ENCODE results near the gene BANF2.
"Not testable (repeated sequence)": the region's sequence is repeated elsewhere in the genome, so short reads cannot be mapped to it uniquely, and the experiment has no call there.

Gene BANF2

DNA sequence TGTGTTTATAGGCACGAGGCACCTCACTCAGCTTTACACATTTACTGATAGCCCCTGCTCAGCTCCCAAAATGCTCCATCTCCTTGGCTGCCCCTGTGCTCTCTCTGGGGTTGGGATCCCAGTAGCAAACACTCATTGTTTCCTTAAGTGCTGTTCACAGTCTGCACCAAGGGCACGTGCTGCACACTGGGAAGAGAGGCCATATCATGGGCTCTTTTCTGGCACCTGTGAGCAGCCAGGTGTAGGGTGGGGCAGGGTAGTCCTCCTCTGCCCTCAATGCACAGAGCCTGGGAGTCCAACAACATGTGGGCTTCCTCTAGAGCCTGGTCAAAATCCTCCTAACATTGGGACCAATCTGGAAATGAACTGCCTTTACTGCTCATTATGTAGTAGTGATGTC is 67.9 kb downstream of the BANF2 start:
- Histone ChIP-seq H3K4me2 (ENCODE audit: low read length) (no peak overlapping the region), H3K9ac (no peak overlapping the region), H2AFZ (no peak overlapping the region), H3K4me1 (peaks cover 7% of the 10 kb centered on the region), H3K27ac (no peak overlapping the region), H3K36me3 (ENCODE audit: control insufficient read depth, insufficient read depth, low read length) (no peaks in the 10 kb centered on the region), H3K79me2 (no peaks in the 10 kb centered on the region), H3K27me3 (ENCODE audit: control insufficient read depth, insufficient read depth, low read length) (no peaks in the 10 kb centered on the region), H3K9me3 (ENCODE audit: control insufficient read depth, low read length) (no peaks in the 10 kb centered on the region), H3K4me3 (ENCODE audit: low read depth, low read length) (no peak overlapping the region)
- TF ChIP-seq, protein P1, sequence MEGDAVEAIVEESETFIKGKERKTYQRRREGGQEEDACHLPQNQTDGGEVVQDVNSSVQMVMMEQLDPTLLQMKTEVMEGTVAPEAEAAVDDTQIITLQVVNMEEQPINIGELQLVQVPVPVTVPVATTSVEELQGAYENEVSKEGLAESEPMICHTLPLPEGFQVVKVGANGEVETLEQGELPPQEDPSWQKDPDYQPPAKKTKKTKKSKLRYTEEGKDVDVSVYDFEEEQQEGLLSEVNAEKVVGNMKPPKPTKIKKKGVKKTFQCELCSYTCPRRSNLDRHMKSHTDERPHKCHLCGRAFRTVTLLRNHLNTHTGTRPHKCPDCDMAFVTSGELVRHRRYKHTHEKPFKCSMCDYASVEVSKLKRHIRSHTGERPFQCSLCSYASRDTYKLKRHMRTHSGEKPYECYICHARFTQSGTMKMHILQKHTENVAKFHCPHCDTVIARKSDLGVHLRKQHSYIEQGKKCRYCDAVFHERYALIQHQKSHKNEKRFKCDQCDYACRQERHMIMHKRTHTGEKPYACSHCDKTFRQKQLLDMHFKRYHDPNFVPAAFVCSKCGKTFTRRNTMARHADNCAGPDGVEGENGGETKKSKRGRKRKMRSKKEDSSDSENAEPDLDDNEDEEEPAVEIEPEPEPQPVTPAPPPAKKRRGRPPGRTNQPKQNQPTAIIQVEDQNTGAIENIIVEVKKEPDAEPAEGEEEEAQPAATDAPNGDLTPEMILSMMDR (IDR thresholded peaks at IDR 0.05) = no peak

DNA sequence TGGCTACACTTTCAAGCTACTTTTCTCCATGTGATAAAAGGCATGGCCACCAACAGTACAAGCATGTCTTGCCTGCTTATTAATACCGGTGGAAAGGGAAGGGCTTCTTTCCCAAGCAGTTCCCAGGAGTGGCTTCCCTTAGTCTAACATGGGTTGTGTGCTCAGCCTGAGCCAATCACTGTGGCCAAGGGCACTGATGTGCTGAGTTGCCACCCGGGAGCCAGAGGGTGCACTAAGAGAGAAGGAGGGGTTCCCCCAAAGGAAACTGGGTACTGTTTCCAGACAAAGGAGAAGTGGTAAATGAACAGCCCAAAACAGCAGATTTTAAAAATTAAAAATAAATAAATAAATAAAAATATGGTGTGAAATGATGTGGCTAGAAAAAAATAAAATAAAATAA is 68.5 kb downstream of the BANF2 start:
- Histone ChIP-seq H3K9me3 (ENCODE audit: control insufficient read depth, low read length) (no peaks in the 10 kb centered on the region), H2AFZ (no peak overlapping the region), H3K4me3 (ENCODE audit: low read depth, low read length) (no peak overlapping the region), H3K4me2 (ENCODE audit: low read length) (no peak overlapping the region), H3K36me3 (ENCODE audit: control insufficient read depth, insufficient read depth, low read length) (no peaks in the 10 kb centered on the region), H3K27ac (no peak overlapping the region), H3K79me2 (no peaks in the 10 kb centered on the region), H3K9ac (no peak overlapping the region), H3K4me1 (peaks cover 3% of the 10 kb centered on the region), H3K27me3 (ENCODE audit: control insufficient read depth, insufficient read depth, low read length) (no peaks in the 10 kb centered on the region)
- TF ChIP-seq, protein P1 (IDR thresholded peaks at IDR 0.05) = no peak

DNA sequence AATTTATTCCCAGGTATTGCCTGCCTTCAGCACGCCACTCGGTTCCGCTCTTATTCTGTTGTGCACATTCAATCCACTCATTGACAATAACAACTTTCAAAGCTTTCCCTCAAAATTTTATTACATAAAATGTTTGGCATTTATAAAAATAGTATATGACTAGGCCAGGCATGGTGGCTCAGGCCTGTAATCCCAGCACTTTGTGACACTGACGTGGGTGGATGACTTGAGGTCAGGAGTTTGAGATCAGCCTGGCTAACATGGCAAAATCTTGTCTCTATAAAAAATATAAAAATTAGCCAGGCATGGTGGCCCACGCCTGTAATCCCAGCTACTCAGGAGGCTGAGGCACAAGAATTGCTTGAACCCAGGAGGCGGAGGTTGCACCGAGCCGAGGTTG is 70.0 kb downstream of the BANF2 start:
- not testable (repeated sequence) for H3K27ac ChIP-seq; H3K9me3 ChIP-seq (ENCODE audit: control insufficient read depth, low read length); H2AFZ ChIP-seq; H3K79me2 ChIP-seq; H3K4me3 ChIP-seq (ENCODE audit: low read depth, low read length); H3K4me1 ChIP-seq; H3K36me3 ChIP-seq (ENCODE audit: control insufficient read depth, insufficient read depth, low read length); H3K27me3 ChIP-seq (ENCODE audit: control insufficient read depth, insufficient read depth, low read length); H3K9ac ChIP-seq; H3K4me2 ChIP-seq (ENCODE audit: low read length)

DNA sequence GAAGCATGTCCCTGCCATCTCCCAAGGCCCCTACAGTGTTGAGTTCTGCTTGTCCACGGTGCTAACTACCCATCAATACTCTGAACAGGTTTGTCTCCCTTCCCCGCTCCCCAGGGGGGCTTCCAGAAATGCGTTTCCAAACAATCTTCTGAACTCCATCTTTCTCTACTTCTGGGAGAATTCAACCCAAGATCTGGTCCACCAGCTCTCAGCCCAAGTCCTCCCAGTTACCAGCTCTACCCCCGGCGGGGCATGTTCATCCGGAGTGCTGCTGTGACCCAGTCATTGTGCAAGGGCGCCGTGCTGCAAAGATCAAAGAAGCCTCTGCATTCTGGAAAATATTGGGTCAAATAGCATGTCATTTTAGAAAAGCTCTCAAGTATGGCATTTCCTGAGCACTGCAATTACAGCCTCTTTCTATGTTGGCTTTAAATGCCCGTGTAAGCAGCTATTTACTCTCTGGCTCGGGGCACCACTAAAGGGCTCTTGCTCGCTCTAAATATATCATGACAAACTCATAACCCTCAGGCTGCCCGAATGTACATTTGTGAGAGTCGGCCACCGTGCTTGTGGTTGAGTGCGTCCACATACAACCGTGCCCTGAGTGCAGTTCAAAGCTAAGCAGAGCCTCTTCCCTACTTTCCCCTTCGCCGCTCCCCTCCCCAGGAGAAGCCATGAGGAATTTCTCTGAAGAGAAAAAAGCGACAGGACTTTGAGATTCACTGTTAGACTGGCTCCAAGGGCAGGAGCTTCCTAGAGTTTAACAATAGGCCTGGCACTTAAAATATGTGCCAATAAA is 71.6 kb downstream of the BANF2 start:
- H2AFZ ChIP-seq = no peak overlapping the region
- no peaks in the 10 kb centered on the region for H3K36me3 ChIP-seq (ENCODE audit: control insufficient read depth, insufficient read depth, low read length)
- H3K79me2 ChIP-seq = no peaks in the 10 kb centered on the region
- no peaks in the 10 kb centered on the region for H3K27me3 ChIP-seq (ENCODE audit: control insufficient read depth, insufficient read depth, low read length)
- TF ChIP-seq, protein P1 (IDR thresholded peaks at IDR 0.05) = no peak
- H3K4me1 ChIP-seq = no peaks in the 10 kb centered on the region
- no peak overlapping the region for H3K4me2 ChIP-seq (ENCODE audit: low read length)
- no peak overlapping the region for H3K9ac ChIP-seq
- no peaks in the 10 kb centered on the region for H3K9me3 ChIP-seq (ENCODE audit: control insufficient read depth, low read length)
- no peak overlapping the region for H3K27ac ChIP-seq
- no peak overlapping the region for H3K4me3 ChIP-seq (ENCODE audit: low read depth, low read length)

DNA sequence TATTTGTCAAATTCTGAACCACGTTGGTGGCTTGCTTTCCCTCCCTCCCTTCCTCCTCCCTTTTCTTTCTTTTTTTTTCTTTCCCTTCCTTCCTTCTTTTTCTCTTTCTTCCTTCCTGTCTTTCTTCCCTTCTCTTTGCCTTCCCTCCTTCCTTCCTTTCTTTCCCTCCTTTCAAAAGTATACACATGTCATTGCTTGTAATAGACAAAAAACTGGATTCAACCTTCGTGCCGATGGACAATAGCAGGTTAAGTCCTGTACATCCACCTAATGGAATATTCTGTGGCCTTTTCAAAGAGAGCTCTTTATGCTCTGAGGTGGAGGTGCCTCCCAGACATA is 72.2 kb downstream of the BANF2 start:
- no peak overlapping the region for H3K27ac ChIP-seq
- no peak overlapping the region for H3K9ac ChIP-seq
- no peaks in the 10 kb centered on the region for H3K27me3 ChIP-seq (ENCODE audit: control insufficient read depth, insufficient read depth, low read length)
- H3K4me3 ChIP-seq (ENCODE audit: low read depth, low read length) = no peak overlapping the region
- no peaks in the 10 kb centered on the region for H3K36me3 ChIP-seq (ENCODE audit: control insufficient read depth, insufficient read depth, low read length)
- H3K4me2 ChIP-seq (ENCODE audit: low read length) = no peak overlapping the region
- TF ChIP-seq, protein P1 (IDR thresholded peaks at IDR 0.05) = no peak
- no peaks in the 10 kb centered on the region for H3K79me2 ChIP-seq
- H2AFZ ChIP-seq = no peak overlapping the region
- H3K4me1 ChIP-seq = no peaks in the 10 kb centered on the region
- no peaks in the 10 kb centered on the region for H3K9me3 ChIP-seq (ENCODE audit: control insufficient read depth, low read length)

Data from parathyroid adenoma (tissue), 2 donors.